Endothelial cell (in vitro differentiated cells): ENCODE results near the gene TMEM201. TPM values are rescaled to one million over a fixed set of nuclear protein-coding genes. Genes with fewer than 3 reads are reported as not detected.

ENCODE experiments used
- DNase-seq: peaks from one replicate; pipeline ENCODE4 v3.0.0; 2021; ENCODE audit warnings: low spot score
- H3K27ac Mint-ChIP-seq: one replicate; pipeline ENCODE4 v1.8.0; 2021; ENCODE audit warnings: mixed read lengths, inconsistent platforms; ENCODE audit not compliant: unreplicated experiment
- H3K27me3 Mint-ChIP-seq: one replicate; pipeline ENCODE4 v1.8.0; 2021; ENCODE audit warnings: mild to moderate bottlenecking, moderate library complexity, mixed read lengths, inconsistent platforms; ENCODE audit not compliant: unreplicated experiment
- H3K36me3 Mint-ChIP-seq: one replicate; pipeline ENCODE4 v1.8.0; 2021; ENCODE audit warnings: mild to moderate bottlenecking, low read depth, mixed read lengths, inconsistent platforms; ENCODE audit not compliant: unreplicated experiment
- H3K4me1 Mint-ChIP-seq: one replicate; pipeline ENCODE4 v1.8.0; 2021; ENCODE audit warnings: mild to moderate bottlenecking, mixed read lengths, inconsistent platforms; ENCODE audit not compliant: unreplicated experiment
- H3K4me3 Mint-ChIP-seq: one replicate; pipeline ENCODE4 v1.8.0; 2021; ENCODE audit warnings: mild to moderate bottlenecking, mixed read lengths, inconsistent platforms; ENCODE audit not compliant: unreplicated experiment
- H3K9me3 Mint-ChIP-seq: one replicate; pipeline ENCODE4 v1.8.0; 2021; ENCODE audit warnings: mixed read lengths, inconsistent platforms; ENCODE audit not compliant: unreplicated experiment
- total RNA-seq: library from RNA; stranded (reverse); fragmentation: NEBNext Ultra II Directional; extraction: Animal tissue kit (Norgen Biotek cat#: 25700); gene quantifications from one replicate; pipeline ENCODE4 v1.2.1, GENCODE V29; 2021; ENCODE audit not compliant: unreplicated experiment
- TF ChIP-seq, protein P1 (sequence below): fragments of 200-600 bp; sonication (generic); IDR thresholded peaks from one replicate; pipeline ENCODE4 v1.5.0; 2021; ENCODE audit warnings: antibody characterized with exemption; ENCODE audit not compliant: unreplicated experiment

TMEM201 gene
- total RNA-seq, 1 donor from 2014 or later: 19.1 TPM

DNA sequence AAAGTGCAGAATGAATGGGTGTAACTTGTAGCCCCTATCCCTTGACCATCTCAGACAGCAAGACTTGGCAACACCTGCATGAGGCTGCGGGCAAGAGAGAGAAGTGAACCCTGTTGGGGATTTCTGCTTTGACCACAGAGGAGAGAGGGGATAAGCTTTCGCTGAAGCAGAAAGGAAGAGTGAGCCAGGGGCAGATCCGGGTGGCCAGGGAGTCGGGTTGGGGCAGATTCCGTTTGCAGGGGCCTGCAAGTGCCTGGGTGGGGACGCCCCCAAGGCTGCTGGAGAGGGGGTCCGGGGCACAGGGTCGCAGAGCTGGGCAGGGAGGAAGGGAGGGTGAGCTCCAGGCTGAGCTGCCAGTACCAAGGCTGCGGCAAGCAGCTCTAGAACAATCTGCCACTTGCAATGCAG, 37.5 kb downstream of the TMEM201 start:
- peak overlapping the region; percentile 58 for H3K27ac Mint-ChIP-seq
- H3K9me3 Mint-ChIP-seq: no peaks in the 10 kb centered on the region
- DNase-seq: no peak
- no peak overlapping the region for H3K4me3 Mint-ChIP-seq
- peaks cover 7% of the 10 kb centered on the region for H3K27me3 Mint-ChIP-seq
- TF ChIP-seq, protein P1, sequence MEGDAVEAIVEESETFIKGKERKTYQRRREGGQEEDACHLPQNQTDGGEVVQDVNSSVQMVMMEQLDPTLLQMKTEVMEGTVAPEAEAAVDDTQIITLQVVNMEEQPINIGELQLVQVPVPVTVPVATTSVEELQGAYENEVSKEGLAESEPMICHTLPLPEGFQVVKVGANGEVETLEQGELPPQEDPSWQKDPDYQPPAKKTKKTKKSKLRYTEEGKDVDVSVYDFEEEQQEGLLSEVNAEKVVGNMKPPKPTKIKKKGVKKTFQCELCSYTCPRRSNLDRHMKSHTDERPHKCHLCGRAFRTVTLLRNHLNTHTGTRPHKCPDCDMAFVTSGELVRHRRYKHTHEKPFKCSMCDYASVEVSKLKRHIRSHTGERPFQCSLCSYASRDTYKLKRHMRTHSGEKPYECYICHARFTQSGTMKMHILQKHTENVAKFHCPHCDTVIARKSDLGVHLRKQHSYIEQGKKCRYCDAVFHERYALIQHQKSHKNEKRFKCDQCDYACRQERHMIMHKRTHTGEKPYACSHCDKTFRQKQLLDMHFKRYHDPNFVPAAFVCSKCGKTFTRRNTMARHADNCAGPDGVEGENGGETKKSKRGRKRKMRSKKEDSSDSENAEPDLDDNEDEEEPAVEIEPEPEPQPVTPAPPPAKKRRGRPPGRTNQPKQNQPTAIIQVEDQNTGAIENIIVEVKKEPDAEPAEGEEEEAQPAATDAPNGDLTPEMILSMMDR: no peak
- no peaks in the 10 kb centered on the region for H3K36me3 Mint-ChIP-seq
- H3K4me1 Mint-ChIP-seq: no peaks in the 10 kb centered on the region

GRCh38 chr1:9628541-9629444, 40.1 kb downstream of the TMEM201 start:
- Mint-ChIP-seq H3K4me3 (no peak overlapping the region), H3K27ac (no peak overlapping the region)
- DNase-seq: no peak

GRCh38 chr1:9629445-9630201, 40.9 kb downstream of the TMEM201 start:
- TF ChIP-seq, protein P1: no peak
- Mint-ChIP-seq H3K9me3 (no peaks in the 10 kb centered on the region), H3K4me1 (no peaks in the 10 kb centered on the region), H3K27me3 (peaks cover 7% of the 10 kb centered on the region), H3K27ac (no peak overlapping the region), H3K36me3 (no peaks in the 10 kb centered on the region), H3K4me3 (no peak overlapping the region)
- DNase-seq: no peak

More at GRCh38 chr1:9628541-9629444, 40.1 kb downstream of the TMEM201 start:
- Mint-ChIP-seq H3K27me3 (peaks cover 7% of the 10 kb centered on the region), H3K36me3 (no peaks in the 10 kb centered on the region), H3K4me1 (no peaks in the 10 kb centered on the region), H3K9me3 (no peaks in the 10 kb centered on the region)
- TF ChIP-seq, protein P1: no peak

- no peaks in the 10 kb centered on the region for H3K4me1 Mint-ChIP-seq
- H3K27me3 Mint-ChIP-seq: peaks cover 7% of the 10 kb centered on the region
- no peak for DNase-seq
- no peaks in the 10 kb centered on the region for H3K9me3 Mint-ChIP-seq
- H3K36me3 Mint-ChIP-seq: no peaks in the 10 kb centered on the region
- no peak overlapping the region for H3K4me3 Mint-ChIP-seq
- TF ChIP-seq, protein P1: no peak
- no peak overlapping the region for H3K27ac Mint-ChIP-seq
These were observed 41.8 kb downstream of the TMEM201 start for GRCh38 chr1:9630331-9631111.
